Activated CD8-positive, alpha-beta memory T cell treated with anti-CD3 and anti-CD28 coated beads, Interleukin-2, amount 50 U/mL, for 1 hour (primary cell): ENCODE results near the gene PRSS53.
"Not testable (repeated sequence)": the region's sequence is repeated elsewhere in the genome, so short reads cannot be mapped to it uniquely, and the experiment has no call there.

Experiments
- DNase-seq: peaks from one replicate; pipeline ENCODE4 v3.0.0-alpha.2; 2020; ENCODE audit errors: extremely low read depth

The PRSS53 gene

GRCh38 chr16:31088459-31089183 lies at the start of gene PRSS53:
Gene PRSS53, minus strand, starts transcription at chr16:31088943. Its CDS starts 134 bp downstream, at chr16:31088809.
- DNase-seq, result no peak

GRCh38 chr16:31136822-31137499 lies 48.2 kb upstream of the PRSS53 start:
- not testable (repeated sequence) for DNase-seq

GRCh38 chr16:31136287-31136662 lies 47.5 kb upstream of the PRSS53 start:
- no peak for DNase-seq

GRCh38 chr16:31135535-31136286 lies 47.0 kb upstream of the PRSS53 start, which contains the start of gene PRSS8:
Gene PRSS8, minus strand, starts transcription at chr16:31135727. Its CDS starts 229 bp downstream, at chr16:31135498.
- DNase-seq, result no peak

- no peak for DNase-seq
Measured at GRCh38 chr16:31134625-31135534, 46.1 kb upstream of the PRSS53 start.

DNA sequence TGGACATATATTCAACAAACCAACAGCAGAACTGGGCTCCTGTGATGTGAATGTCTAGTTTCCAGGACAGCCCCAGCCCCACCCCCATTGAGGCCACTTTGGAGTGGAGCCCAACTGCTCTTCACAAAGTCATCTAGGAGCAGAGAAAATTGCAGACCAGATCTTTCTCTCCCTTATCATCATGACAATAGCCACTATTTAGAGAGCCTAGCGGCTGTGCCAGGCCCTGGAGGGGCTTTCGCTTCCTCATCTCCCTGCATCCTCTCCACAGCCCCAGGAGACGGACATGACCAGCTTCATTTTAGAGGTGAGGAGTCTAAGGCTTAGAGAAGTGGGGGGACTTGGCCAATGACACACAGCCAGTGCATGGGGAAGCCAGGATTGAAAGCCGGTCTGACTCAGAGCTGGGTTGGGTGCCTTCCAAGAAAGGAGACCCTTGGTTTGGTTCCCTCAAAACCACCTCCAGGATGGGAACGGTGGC lies 45.4 kb upstream of the PRSS53 start:
- no peak for DNase-seq

GRCh38 chr16:31133046-31133501 lies 44.3 kb upstream of the PRSS53 start:
- no peak for DNase-seq

DNA sequence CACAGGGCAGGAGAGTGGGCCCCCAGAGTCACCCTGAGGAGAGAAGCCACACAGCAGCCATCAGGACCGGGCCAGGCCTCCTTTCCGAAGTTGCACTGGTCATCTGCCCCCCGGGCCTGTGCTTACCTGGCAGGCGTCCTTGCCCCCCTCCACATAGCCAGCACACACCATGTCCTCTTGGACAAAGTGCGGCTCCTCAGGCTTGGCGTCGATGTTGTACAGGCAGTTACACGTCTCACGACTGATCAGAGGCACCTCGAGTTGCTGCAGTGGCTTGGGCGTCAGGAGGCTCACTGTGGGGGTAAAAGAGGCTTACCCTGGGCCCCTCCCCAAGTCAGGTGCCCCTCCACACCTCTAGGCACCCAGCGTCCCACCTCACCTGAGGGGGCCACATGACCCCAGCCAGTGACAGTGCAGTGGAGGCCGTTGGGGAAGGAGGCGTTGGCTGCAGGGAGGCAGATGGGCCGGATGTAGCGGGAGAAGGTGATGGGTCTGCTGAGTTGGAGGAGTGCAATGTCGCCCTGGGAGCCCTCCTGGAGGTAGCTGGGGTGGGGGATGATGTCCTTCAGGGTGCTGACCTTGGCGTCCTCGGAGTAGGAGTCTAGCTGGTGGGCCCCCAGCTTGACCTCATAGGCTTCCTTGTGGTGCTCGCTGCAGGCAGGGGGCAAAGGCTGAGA lies 43.7 kb upstream of the PRSS53 start:
- no peak for DNase-seq

GRCh38 chr16:31131841-31132271 lies 43.1 kb upstream of the PRSS53 start:
- DNase-seq, result no peak

- DNase-seq, result no peak
Measured at GRCh38 chr16:31131416-31131815, 42.7 kb upstream of the PRSS53 start.

GRCh38 chr16:31130899-31131298 lies 42.2 kb upstream of the PRSS53 start:
- no peak for DNase-seq

GRCh38 chr16:31130336-31130891 lies 41.7 kb upstream of the PRSS53 start:
- no peak for DNase-seq

DNA sequence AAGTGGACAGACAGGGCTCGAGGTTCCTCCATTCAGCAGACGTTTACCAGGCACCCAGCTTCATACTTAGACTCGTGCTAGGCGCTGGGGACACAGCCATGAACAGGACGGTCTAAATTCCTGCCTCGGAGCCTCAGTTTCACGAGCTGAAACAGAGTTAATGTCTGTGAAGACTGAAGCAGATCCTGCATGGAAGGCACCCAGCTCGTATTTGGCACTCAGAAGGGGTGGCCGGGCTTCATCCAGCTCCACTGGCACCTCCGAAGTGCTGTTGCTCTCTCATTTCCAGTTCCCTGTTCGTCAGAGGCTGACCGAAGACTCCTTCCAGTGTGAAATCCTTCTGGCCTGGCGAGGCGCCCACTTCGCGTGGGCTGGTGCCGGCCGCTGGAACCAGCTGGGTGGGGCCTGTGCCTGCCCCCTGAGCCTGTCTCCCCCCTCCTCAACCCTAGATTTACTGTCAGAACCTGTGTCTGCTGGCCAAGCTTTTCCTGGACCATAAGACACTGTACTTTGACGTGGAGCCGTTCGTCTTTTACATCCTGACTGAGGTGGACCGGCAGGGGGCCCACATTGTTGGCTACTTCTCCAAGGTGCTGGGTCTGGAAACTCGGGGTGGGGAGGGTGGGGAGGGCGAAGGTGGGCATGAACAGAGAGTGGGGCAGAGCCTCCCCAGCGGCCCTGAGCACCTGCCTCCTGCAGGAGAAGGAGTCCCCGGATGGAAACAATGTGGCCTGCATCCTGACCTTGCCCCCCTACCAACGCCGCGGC lies 41.0 kb upstream of the PRSS53 start:
- DNase-seq, result no peak

DNA sequence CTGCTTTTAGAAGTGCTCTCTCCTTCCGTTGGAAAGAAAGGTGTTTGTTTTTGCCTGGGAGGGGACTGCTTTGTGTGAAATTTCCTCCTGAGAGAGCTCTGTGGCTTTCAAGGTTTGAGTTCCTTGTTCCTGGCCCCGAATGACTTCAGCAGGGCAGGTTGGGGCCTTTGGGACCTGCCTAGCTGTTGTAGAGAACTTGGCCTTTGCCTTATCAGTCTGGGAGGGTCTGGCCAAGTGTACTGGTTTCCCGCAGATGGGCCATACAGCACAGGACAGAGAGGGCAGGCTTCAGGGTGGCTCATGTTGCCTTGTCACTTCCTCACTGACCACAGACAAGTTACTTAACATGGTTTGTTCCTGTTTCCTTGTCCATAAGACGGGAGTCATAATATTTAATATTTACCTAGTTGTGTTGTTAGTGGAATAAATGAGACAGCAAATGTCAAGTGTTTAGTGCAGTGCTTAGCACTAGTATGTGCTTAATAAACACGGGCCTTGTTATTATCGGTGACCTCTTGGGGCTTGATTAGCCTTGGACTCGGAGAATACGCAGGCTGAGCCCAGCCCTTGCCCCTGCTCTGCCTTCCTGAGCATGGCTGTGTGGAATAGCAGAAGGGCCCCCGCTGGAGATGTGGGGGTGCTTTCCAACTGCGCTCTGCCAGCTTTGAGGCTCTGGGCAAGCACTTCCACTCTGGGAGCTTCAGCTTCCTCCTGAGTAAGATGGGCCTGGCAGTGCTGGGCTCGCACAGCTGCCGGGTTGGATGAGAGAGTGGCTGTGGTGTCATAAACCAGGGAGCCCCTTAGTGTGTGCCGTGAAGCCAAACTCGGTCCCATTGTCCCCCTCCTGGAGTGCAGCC lies 40.2 kb upstream of the PRSS53 start:
- no peak for DNase-seq

GRCh38 chr16:31127182-31127581 lies 38.4 kb upstream of the PRSS53 start:
- no peak for DNase-seq

GRCh38 chr16:31125844-31126243 lies 37.1 kb upstream of the PRSS53 start:
- DNase-seq, result no peak

DNA sequence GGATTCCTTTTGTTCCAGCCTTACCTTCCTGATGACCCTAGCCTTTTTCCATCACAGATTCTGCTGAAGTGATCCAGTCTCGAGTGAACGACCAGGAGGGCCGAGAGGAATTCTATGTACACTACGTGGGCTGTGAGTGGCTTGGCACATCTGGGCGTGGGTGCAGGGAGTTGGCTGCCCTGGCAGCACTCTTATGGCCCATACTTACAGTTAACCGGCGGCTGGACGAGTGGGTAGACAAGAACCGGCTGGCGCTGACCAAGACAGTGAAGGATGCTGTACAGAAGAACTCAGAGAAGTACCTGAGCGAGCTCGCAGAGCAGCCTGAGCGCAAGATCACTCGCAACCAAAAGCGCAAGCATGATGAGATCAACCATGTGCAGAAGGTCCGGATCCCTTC lies 31.4 kb upstream of the PRSS53 start:
- DNase-seq, result no peak
